Measurements from ENCODE around the gene TNPO3.
"Not testable (repeated sequence)": the region's sequence is repeated elsewhere in the genome, so short reads cannot be mapped to it uniquely, and the experiment has no call there.

Gene TNPO3

DNA sequence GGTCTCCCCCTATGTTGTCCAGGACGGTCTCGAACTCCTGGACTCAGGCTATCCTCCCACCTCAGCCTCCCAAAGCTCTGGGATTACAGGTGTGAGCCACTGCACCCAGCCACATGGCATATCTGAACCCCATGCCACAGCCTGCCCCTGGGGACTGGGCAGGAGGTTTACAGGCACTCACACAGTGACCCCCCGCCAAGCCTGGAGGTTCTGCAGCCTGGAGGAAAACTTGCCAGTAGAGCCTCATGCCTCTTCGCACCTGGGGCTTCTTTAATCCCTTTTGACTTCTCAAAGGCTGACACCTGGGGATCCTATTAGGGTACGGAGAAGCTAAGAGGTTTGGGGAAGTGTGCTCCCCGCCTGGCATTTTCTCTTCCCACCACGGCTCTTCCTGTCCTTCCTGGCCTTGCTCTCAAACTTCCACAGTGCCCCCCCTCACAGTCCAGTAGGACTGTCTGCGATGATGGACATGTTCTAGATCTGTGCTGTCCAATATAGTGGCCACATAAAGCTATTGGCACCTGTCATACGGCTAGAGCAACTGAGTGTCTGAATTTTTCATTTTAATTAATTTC lies 133.0 kb downstream of the TNPO3 start:
- DNase-seq (ENCODE audit: low read depth), result no peak

DNA sequence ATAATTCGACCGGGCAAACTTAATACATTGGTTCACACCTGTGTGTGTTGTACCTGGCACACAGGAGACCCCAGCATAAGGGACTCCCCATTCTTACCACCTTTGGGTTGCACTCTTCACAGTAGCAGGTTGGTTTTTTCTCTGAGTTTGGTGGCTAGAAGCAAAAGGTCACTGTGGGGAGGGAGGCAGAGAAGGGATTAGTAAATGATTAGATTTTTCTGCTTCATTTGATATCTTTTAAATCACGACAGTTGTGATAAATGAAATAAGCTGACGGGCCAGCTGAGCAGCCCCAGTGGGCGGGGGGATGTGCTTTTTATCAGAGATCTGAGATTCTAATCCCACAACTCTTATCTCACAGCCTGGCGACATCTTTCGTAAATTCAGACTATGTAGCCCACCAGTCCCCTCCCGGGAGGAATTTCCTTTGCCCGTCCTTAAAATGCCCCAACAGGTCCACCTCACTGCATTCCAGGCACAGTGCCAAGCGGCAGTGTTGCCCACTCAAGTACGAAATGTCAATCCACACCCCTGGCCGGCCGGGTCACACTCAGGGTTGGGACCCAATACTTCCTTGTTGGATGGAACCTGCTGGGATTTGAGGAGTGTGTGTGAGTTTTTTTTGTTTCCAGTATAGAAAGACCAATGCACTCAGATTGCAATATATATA lies 133.9 kb downstream of the TNPO3 start:
- no peak for DNase-seq (ENCODE audit: low read depth)

DNA sequence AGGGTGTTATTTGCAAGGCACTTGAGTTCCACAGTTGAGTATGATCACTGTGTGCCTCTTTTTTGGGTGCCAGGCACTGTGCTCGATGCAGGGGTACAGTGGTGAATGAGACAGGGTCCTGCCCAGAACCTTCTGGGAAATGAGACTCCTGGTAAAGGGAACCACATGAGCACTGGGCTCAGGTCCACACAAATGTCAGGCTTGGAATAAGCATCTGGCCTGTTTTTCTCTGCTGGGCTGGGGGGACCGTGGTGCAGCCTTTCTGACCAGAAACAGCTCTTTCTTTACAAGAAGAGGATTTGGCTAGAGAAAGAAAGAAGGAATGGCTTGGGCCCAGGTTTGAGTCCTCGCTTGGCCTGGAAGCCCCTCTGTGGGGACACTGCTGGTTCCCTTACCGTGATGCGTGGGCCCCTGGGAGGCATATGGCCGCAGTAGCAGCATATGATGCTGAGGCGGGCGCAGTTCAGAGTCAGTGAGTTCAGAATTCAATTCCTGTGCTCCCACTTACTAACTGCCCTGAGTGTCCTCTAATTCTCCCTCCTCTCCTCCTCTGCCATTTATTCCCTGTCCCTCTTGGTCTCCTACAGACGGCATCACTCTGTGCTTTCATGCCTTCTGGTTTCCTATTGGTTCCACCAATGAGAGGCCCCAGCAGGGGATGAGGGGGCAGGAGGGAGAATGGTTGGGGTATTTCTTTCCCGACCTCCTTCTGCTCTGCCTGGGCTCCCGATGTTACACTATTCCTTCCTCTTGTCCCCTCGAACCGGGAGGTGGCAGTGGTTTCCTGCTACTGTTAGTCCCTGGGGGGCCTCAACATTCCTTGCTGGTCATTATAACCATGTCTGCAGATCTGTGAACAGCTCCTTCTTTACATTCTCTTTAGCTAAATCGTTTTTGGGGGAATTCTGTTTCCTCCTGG lies 134.8 kb downstream of the TNPO3 start:
- no peak for DNase-seq (ENCODE audit: low read depth)

DNA sequence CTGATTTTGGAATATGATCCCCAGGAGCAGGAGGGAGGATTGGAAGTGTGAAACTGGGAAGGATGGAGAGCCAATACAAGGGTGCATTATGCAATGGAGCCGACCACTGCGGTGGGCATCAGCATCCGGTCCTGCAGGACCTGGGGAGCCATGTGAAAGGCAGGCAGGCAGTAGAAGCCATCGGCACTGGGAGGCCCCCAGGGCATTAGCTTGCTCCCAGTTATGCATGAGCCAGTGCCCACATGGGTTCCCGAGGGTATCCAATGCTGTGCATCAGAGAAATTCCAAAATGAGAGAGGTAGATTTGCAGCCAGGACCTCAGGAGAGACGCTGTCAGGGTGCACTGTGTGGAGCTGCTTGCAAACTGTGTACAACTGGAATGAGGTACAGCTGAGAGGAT lies 135.7 kb downstream of the TNPO3 start:
- no peak for DNase-seq (ENCODE audit: low read depth)

DNA sequence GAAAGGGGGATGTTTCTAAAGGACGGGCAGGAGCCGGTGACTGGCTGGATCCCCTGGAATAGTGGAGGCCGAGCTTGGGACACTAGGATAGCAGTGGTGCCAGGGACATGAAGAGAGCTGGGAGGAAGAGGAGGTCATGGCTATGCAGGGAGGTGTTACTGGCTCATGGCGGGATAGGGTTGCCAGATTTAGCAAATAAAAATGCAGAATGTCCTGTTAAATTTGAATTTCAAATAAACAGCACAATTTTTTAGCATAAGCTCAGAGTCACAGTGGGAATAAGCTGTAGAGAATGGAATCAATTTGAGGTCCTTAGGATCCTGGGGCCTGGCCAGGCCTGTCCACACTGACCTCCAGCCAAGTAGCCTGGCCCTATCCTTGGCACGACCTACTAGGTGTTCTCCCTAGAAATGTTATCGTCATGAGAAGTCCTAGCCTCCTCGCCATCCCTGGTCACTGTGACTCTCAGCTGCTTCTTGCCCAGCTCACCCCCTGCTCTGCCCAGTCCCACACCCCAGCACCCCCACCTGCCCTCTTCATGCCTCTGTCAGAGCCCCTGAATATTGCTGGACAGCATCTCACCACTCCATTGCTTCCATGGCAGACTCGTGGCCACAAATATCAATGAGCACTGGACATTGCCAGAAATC lies 136.8 kb downstream of the TNPO3 start:
- DNase-seq (ENCODE audit: low read depth), result no peak

DNA sequence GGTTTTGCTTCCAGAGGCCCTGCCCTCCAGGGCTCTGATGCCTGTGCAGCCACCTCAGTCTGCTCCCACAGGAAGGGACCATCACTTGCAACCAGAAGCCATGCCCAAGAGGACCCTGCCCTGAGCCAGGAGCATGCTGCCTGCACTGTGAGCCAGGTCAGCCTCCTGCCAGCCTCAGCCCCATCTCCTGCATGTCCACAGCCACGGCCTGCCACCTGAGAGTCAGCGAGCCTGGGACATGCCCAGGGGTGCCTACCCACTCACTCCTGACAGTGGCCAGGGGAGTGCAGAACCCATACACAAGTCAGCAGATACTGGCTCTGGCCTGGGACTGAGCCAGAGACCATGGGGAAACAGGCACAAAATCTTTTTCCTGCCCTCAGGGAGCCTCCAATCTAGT lies 137.8 kb downstream of the TNPO3 start:
- DNase-seq (ENCODE audit: low read depth), result no peak

DNA sequence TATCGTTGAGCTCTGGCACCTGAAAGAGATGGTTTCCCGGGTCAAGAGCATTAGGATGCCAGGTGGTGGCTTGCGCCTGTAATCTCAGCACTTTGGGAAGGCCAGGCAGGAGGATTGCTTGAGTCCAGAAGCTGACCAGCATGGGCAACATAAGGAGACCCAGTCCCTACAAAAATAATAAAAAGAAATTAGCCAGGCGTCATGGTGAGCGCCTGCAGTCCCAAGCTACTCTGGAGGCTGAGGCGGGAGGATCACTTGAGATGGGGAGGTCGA lies 138.3 kb downstream of the TNPO3 start:
- no peak for DNase-seq (ENCODE audit: low read depth)

DNA sequence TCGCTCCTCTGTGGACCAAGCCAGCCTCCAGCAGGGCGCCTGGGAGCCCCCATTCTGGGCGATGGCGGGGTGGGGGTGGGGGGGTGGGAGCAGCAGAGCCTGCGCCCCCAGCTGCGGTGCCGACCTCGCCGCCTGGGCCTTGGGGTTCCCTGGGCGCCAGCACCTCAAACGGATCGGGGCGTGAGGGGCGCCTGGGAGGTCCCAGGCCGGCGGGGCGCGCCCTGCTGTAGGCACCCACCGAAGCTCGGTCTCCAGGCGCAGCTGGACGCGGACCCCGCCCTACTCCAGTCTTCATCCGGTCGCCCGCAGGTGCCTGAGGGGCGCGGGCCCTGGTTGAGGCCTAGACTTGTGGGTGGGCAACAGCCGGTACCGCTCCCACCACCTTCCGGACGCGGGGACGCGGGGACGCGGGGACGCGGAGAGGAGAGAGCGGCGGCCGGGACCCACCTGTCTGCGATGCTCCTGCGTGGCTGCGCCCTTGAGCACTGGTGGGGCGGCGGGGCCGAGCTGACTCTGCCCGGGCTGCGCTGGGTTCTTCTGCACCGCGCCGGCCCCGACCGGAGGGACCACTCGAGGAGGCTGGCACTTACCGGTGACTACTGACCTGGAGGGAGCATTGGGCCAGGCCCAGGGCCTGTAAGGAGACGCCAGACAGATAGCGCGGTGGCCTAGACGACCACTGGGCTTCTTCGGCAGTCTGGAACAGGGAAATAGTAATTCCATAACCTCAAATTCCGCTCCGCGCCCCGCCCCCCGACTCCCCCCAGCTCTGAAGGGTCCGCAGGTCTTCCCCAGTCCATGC lies 138.9 kb downstream of the TNPO3 start:
- no peak for DNase-seq (ENCODE audit: low read depth)

DNA sequence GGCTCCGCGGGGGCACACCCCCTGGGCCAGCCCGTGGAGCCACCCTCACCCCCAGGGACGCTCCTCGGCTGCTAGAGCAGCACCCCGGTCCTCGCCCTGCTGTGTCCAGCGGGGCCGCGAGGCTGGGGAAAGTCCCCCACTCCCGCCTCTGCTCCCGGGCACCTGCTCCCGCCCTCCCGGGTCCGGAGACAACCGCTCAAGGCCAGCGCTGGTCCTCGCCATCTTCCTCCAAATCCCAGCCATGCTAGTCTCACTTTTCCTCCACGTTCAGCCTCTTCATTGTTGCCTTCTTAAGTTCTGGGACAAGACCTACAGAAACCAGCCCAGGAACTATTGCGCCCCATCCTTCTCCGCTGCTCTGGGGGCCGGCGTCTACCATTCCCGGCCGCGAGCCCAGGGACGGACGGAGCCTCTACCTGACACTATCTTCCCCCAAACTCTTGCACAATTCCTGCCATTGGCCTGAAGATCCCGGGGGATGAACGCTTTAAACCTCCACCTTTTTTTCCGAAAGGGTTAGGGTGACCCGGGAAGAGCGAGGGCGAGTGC lies 139.6 kb downstream of the TNPO3 start:
- DNase-seq (ENCODE audit: low read depth), result no peak

DNA sequence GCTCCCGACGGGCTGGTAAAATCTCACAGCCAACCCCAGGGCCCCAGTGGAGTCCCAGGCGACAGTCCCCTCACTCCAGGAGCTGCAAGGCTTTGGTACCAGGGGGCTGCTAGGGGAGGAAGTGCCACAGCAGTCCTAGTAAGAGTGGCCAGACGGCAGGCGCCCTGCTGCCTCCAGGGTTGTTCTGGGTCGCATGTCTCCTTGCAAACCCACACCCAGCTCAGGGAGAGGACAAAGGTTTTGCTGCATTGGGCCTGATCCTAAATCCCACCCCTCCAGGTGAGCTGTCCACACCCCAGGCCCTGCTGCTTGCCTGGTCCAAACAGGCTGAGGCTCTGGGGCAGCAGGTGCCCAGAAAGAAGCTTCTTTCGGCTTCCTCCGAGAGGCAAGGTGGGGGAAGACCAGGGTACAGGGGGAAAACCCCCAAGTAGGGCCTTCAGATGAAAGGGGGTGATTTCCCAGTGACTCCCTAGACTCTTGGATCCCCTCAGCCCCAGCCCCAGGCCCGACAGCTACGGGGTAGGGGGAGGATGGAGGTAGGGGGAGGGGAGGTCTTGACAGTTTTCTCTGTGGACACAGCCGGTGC lies 140.3 kb downstream of the TNPO3 start:
- DNase-seq (ENCODE audit: low read depth), result no peak

DNA sequence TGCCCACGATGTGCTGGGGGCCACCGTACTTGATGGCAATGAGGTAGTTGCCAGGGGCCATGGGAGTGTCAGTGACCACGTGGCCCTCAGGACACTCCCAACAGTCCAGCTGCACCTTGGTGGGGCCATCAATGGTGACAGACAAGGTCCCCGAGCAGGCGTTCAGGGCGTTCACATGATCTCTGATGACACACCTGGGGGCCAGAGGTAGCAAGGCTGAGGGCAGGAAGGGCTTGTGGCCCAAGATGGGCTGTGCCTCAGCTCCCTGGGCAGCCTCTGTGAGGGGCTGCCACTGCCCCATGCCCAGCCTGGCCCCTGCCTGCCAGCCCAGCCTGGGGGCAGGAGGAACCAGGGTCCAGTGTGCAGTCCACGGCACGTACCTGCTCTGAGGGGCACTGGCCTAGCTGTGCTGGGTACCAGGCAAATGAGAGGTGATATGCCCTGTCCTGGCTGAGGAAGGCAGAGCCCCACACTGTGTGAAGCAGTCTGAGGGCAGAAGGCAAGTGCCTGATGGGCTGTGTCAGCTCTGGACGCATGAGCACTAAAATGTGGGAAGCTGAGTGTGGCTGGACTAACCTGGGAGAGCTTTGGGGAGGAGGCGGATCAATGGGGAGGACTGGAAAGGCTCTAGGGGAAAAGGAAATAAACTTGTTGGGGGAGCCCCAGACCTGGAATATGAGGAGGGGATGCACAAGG lies 140.9 kb downstream of the TNPO3 start:
- DNase-seq (ENCODE audit: low read depth), result no peak

DNA sequence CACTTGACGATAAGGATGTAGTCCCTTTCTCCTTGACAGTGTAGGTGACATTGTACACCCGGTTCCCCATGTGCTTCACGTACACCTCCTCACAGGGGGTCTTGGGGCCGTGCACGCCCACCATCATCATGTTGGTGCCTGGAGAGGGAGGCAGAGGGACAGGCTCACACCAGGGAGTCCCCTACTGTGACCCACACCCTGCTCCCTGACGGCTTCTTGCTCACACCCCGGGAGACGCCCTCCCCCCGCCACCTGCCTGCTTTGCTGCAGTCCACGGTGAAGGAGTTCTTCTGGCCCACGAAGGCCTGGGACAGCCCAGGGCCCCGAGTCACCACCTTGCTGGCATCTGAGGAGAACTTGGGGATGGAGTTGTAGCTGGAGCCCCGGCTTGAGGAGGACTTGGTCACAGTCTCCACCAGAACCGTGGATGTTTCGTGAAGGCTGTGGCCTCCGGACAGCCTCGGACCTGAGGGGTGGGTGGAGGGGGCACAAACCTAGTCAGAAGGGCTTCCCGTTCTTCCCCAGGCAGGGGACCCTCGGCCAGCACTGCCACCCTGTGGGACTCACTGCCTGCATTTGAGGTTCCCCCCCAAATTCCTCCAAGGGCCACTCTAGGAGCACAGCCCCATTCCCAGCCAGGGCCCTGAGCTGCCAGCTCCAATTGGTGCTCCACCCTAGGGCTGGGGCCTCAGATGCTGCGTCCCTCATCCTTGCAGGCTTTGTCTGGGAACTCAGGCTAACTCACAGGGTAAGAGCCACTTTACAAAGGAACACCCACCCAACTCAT lies 142.0 kb downstream of the TNPO3 start:
- not testable (repeated sequence) for DNase-seq (ENCODE audit: low read depth)

DNA sequence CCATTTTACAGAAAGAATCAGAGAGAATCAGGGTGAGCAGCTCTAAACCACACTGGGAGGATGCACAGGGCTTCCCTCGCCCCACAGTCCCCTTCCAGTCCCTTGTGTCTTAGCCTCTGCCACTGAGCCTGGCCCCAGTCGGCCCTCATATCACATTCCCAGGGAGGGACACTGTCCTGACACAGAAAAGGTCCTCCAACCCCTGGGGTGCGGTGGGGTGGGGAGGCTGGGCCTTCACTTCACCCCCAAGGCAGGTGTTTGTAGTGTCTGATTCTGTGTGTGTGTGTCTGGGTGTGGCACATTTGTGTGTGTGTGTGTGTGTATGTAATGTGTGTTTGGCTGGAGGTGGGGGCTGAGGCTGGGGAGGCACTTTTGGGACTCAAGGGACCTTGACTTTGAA lies 142.6 kb downstream of the TNPO3 start:
- DNase-seq (ENCODE audit: low read depth), result no peak

DNA sequence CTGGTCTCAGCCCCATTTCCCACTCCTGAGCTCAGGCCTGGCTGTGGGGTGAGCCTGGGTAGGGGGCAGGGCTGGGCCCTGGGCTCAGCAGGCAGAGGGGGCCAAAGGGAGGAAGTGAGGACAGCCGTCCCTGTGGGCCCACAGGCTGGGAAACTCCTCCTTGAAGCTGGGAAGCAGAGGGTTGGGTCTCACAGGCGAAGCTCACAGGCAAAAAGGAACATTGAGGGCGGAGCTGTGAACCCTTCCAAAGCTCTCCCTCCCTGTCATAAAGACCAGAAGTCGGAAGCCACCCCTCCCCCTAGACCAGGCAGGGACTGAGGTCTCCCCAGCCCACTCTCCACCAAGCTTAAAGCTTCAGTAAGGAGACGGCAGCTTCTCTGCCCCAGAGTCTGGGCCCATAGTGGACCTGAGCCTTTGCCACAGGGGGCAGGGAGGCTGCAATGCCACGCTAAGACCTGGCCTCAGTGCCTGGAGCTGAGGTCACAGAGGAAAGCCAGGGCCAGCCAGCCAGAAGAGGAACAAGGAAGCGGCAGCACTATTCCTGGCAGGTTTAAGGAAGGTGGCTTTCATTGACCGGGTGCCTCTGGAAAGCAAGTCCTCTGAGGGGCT lies 143.4 kb downstream of the TNPO3 start:
- DNase-seq (ENCODE audit: low read depth), result no peak

DNA sequence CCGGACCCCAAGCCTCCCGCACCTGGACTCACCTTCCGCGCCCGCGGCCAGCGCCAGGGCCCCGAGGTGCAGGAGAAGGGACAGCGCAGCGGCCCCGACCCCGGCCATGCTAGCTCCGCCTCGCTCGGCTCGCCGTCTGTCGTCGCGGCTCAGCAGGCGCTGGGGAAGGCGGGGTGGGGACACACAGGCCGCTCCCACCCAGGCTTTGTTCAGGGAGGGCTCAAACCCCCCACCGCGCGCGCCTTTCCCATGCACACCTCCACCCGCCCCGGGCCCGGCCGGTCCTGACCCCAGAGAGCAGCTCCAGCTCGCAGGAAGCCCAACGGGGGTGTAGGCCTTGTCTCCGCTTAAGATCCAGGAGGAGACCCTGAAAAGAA lies 144.4 kb downstream of the TNPO3 start, which contains the start of gene KCP:
TSS of gene KCP (minus strand) at position 141 of the 377 bp plus-strand sequence. CDS start at position 108, 33 bp downstream.
- DNase-seq (ENCODE audit: low read depth), result no peak

DNA sequence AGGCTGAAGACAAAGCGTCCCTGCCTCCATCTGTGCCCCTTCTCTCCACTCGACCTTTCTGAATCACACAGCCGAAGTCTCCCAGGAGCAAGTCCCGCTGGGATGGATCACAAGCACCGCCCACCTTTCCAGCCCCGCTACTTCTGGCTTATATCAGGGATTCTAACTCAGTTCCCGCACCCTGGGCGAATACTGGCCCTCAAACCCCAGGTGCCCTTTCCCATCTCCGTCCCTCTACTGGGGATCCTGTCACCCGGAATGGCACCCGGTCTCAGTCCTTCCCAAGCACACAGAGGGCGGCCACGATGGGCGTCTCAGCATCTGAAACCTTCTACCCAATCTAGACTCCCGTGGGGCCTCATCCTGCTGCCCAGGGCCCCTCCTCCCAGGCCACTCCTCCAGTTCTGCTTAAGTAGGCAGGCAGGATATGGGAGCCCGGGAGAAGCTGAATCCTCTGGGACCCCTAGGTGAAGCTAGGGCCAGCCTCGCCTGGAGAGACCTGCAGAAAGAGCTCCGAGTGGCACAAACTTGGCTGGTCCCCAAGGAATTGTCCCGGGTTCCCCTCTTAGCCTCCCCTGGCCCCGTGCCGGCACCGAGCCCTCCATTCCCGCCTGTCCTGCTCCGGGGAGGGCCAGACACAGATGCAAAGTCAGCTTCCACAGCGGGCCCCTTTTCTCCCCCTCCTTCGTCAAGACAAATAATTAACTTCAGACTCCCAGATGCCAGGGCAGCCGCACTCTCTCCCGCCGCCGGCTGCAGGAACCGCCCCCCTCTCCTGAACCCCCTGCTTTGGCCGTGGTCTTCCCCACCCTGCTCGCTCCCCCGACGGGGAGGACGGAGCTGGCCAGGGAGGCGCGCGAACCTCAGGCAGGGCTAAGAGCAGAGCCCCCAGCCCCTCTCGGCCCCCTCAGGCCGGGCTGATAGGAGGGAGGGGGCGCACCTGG lies 145.0 kb downstream of the TNPO3 start:
- no peak for DNase-seq (ENCODE audit: low read depth)

DNA sequence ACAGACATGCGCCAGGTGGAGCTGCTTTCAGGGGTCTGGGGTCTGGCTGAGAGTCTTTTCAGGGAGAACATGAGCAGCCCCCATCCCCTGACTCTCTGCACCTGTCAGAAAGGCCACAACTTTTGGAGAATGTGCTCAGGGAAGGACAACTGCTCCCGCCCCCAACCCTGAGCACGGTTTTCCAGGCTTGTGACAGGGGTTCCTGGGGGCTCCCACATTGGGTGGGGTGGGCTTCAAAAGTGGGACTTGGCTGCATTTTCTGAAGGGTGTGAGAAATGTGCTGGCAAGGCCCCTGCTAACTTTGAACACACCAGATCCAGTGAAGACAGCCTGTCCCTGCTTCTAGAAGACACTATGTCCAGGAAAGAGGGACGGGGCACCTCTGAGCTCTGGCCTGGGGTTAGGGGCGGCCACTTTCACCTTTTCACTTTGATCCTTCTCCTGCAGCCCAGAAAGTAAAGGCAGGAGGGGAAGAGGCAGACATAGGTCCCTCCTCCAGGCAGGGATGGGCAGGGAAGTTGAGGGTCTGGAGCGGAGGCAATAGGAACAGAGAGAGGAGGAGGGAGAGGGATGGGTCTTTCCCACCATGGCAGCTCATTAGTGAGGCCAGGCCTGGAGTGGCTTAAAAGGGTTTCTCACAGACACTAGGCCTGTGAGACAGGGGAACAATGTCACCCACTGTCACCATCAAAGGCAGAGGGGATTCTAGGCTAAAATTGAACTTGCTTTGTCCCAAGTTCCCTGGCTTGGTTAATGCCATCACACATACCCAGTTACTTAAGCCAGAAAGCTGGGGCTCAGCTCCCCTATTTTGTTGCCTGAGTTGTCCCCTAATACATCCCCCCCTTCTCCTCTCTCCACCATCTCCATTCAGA lies 145.9 kb downstream of the TNPO3 start:
- no peak for DNase-seq (ENCODE audit: low read depth)
